GM21381 (cell line): ENCODE data around the gene TIAM1.
A peak's percentile ranks its signal among the peaks of the same experiment; 100 is the strongest.

Experiments used
- ATAC-seq: cut with Tn5 transposase; IDR thresholded peaks from one replicate; pipeline ENCODE4 v1.9.1; 2021; ENCODE audit warnings: mild to moderate bottlenecking, moderate library complexity; ENCODE audit not compliant: unreplicated experiment

TIAM1 gene

GRCh38 chr21:31356440-31356839 lies 12.4 kb upstream of the TIAM1 start:
- ATAC-seq = no peak

- peak; percentile 50 for ATAC-seq
These were observed 10.8 kb upstream of the TIAM1 start for GRCh38 chr21:31354604-31355443.

- ATAC-seq = no peak
These were observed 10.1 kb upstream of the TIAM1 start for GRCh38 chr21:31354122-31354521.

GRCh38 chr21:31352836-31353235 lies 8.8 kb upstream of the TIAM1 start:
- no peak for ATAC-seq

GRCh38 chr21:31351960-31352359 lies 7.9 kb upstream of the TIAM1 start:
- ATAC-seq = no peak

- no peak for ATAC-seq
These were observed 7.4 kb upstream of the TIAM1 start for GRCh38 chr21:31351438-31351837.

GRCh38 chr21:31349208-31349607 lies 5.1 kb upstream of the TIAM1 start:
- ATAC-seq = no peak

- no peak for ATAC-seq
These were observed 4.1 kb upstream of the TIAM1 start for GRCh38 chr21:31348188-31348587.

GRCh38 chr21:31347435-31348032 lies 3.5 kb upstream of the TIAM1 start:
- ATAC-seq = no peak

- ATAC-seq = no peak
These were observed 2.3 kb upstream of the TIAM1 start for GRCh38 chr21:31346256-31346821.

GRCh38 chr21:31345136-31345535 lies 1.1 kb upstream of the TIAM1 start:
- ATAC-seq = no peak

GRCh38 chr21:31343030-31343510 lies 991 bp downstream of the TIAM1 start:
- no peak for ATAC-seq

- ATAC-seq = no peak
These were observed 1.7 kb downstream of the TIAM1 start for GRCh38 chr21:31342348-31342747.

- ATAC-seq = no peak
These were observed 3.0 kb downstream of the TIAM1 start for GRCh38 chr21:31340942-31341487.

GRCh38 chr21:31340514-31340913 lies 3.5 kb downstream of the TIAM1 start:
- ATAC-seq = no peak

- no peak for ATAC-seq
These were observed 4.3 kb downstream of the TIAM1 start for GRCh38 chr21:31339721-31340120.

- no peak for ATAC-seq
These were observed 5.1 kb downstream of the TIAM1 start for GRCh38 chr21:31338908-31339368.

GRCh38 chr21:31337996-31338907 lies 5.8 kb downstream of the TIAM1 start:
- no peak for ATAC-seq

- ATAC-seq = no peak
These were observed 7.0 kb downstream of the TIAM1 start for GRCh38 chr21:31337086-31337485.

GRCh38 chr21:31336739-31337040 lies 7.4 kb downstream of the TIAM1 start:
- no peak for ATAC-seq
